CD14-positive monocyte (primary cell): ENCODE results near the gene AOAH. TPM values are rescaled to one million over a fixed set of nuclear protein-coding genes. Genes with fewer than 3 reads are reported as not detected.

Source experiments
- DNase-seq, 3 donors: peaks; one replicate each; pipeline ENCODE4 v3.0.0-alpha.2; 2011 to 2022
- H2AFZ ChIP-seq: 2 replicates; pipeline ENCODE4 v1.6.0; 2012; ENCODE audit warnings: mild to moderate bottlenecking, low read depth, low read length, inconsistent platforms; ENCODE audit not compliant: insufficient read depth, poor library complexity, severe bottlenecking
- H3K27ac ChIP-seq, 2 donors: 1 replicate in 1 of 2; 2 replicates in 1 of 2; pipeline ENCODE4 v1.5.1; 2012 to 2013; ENCODE audit warnings: low read length in 2 of 2, control low read depth in 1 of 2, inconsistent platforms in 1 of 2, low read depth in 1 of 2, mild to moderate bottlenecking in 1 of 2
- H3K27me3 ChIP-seq, 2 donors: one replicate each; pipeline versions ENCODE4 v1.6.0 to v1.6.1; 2011 to 2013; ENCODE audit warnings: low read length in 2 of 2; ENCODE audit not compliant: control insufficient read depth in 2 of 2, insufficient read depth in 2 of 2
- H3K36me3 ChIP-seq, 2 donors: replicated peaks in 1 of 2; 1 replicate in 1 of 2; 2 replicates in 1 of 2; pipeline versions ENCODE4 v1.5.1 to v1.6.1; 2012 to 2013; ENCODE audit warnings: low read length in 2 of 2, control low read depth in 1 of 2, inconsistent platforms in 1 of 2, mild to moderate bottlenecking in 1 of 2; ENCODE audit not compliant: insufficient read depth in 2 of 2, control insufficient read depth in 1 of 2
- H3K4me1 ChIP-seq, 2 donors: 1 replicate in 1 of 2; 2 replicates in 1 of 2; pipeline versions ENCODE4 v1.5.1 to v1.6.1; 2012 to 2013; ENCODE audit warnings: low read length in 2 of 2, control low read depth in 1 of 2, inconsistent platforms in 1 of 2, mild to moderate bottlenecking in 1 of 2, moderate library complexity in 1 of 2; ENCODE audit not compliant: insufficient read depth in 2 of 2, control insufficient read depth in 1 of 2
- H3K4me2 ChIP-seq: replicated peaks from 2 replicates; pipeline ENCODE3; 2012; ENCODE audit warnings: low read length, moderate library complexity, mild to moderate bottlenecking; ENCODE audit not compliant: poor library complexity, severe bottlenecking; ENCODE audit errors: extremely low read depth
- H3K4me3 ChIP-seq, 3 experiments: fragments of 200-600 bp in 1 of 3; sonication (generic) in 1 of 3; replicated peaks in 1 of 3; 1 replicate in 2 of 3; 2 replicates in 1 of 3; pipeline ENCODE4 v1.5.1; 2011 to 2013; ENCODE audit warnings: low read length in 3 of 3, mild to moderate bottlenecking in 3 of 3, control low read depth in 2 of 3, low read depth in 2 of 3, inconsistent platforms in 1 of 3, moderate library complexity in 1 of 3
- H3K79me2 ChIP-seq: 2 replicates; pipeline ENCODE4 v1.6.0; 2012; ENCODE audit warnings: mild to moderate bottlenecking, control low read depth, inconsistent platforms, low read length, moderate library complexity; ENCODE audit not compliant: insufficient read depth
- H3K9ac ChIP-seq: 2 replicates; pipeline ENCODE4 v1.6.0; 2017; ENCODE audit warnings: low read length, mild to moderate bottlenecking; ENCODE audit not compliant: insufficient read depth, poor library complexity, severe bottlenecking
- H3K9me3 ChIP-seq, 2 donors: replicated peaks in 1 of 2; 1 replicate in 1 of 2; 2 replicates in 1 of 2; pipeline versions ENCODE4 v1.5.1 to v1.6.1; 2012 to 2013; ENCODE audit warnings: low read length in 2 of 2, control low read depth in 1 of 2; ENCODE audit not compliant: control insufficient read depth in 1 of 2, insufficient read depth in 1 of 2
- H4K20me1 ChIP-seq: 2 replicates; pipeline ENCODE4 v1.6.0; 2012; ENCODE audit warnings: mild to moderate bottlenecking, low read length, control low read depth, moderate library complexity; ENCODE audit not compliant: insufficient read depth
- H3K27ac Mint-ChIP-seq, 7 donors: one replicate each; pipeline ENCODE4 v1.8.0; 2020; ENCODE audit warnings: mild to moderate bottlenecking in 7 of 7, mixed read lengths in 7 of 7, moderate library complexity in 6 of 7, inconsistent platforms in 2 of 7
- H3K27me3 Mint-ChIP-seq, 3 donors: one replicate each; pipeline ENCODE4 v1.8.0; 2021 to 2022; ENCODE audit warnings: low read depth in 3 of 3, mild to moderate bottlenecking in 3 of 3, mixed read lengths in 3 of 3, moderate library complexity in 3 of 3, inconsistent platforms in 1 of 3
- H3K36me3 Mint-ChIP-seq, 2 donors: one replicate each; pipeline ENCODE4 v1.8.0; 2020; ENCODE audit warnings: mixed read lengths in 2 of 2, inconsistent platforms in 1 of 2, mild to moderate bottlenecking in 1 of 2
- H3K4me1 Mint-ChIP-seq: one replicate; pipeline ENCODE4 v1.8.0; 2020; ENCODE audit warnings: mild to moderate bottlenecking, mixed read lengths
- H3K4me3 Mint-ChIP-seq, 2 donors: one replicate each; pipeline ENCODE4 v1.8.0; 2020; ENCODE audit warnings: mild to moderate bottlenecking in 2 of 2, mixed read lengths in 2 of 2, moderate library complexity in 1 of 2
- H3K9me3 Mint-ChIP-seq, 7 donors: one replicate each; pipeline ENCODE4 v1.8.0; 2020 to 2022; ENCODE audit warnings: mixed read lengths in 7 of 7, mild to moderate bottlenecking in 6 of 7, moderate library complexity in 6 of 7, inconsistent platforms in 2 of 7
- WGBS: methylation state at CpG from one replicate; pipeline ENCODE4 v1.1.5; 2013; ENCODE audit warnings: missing lambda C conversion rate; ENCODE audit not compliant: insufficient coverage; 5-methylcytosine and 5-hydroxymethylcytosine counted together
- intact Hi-C, 2 donors: fragments of 100-400 bp; cut with micrococcal nuclease; formaldehyde crosslinking; loops; one replicate each; pipeline versions ENCODE4 v1.15.0 to v1.15.1; 2023
- polyA plus RNA-seq, 3 donors: library from polyadenylated mRNA; depleted of rRNA in 1 of 3; unstranded in 2 of 3; stranded (reverse) in 1 of 3; fragments of 300-500 nt in 2 of 3; fragments of >200 nt in 1 of 3; fragmentation: Illumina TruSeq in 2 of 3; gene quantifications; 1 replicate in 2 of 3; 2 replicates in 1 of 3; pipeline ENCODE4 v1.2.3, GENCODE V29; 2012 to 2021
- TF ChIP-seq, protein P1 (sequence below): fragments of 200-600 bp; IDR thresholded peaks from one replicate; pipeline ENCODE4 v1.8.0; 2022; ENCODE audit warnings: antibody characterized with exemption, mild to moderate bottlenecking

The AOAH gene
- polyA plus RNA-seq, 3 donors = 305 to 467 (median 349) TPM

DNA sequence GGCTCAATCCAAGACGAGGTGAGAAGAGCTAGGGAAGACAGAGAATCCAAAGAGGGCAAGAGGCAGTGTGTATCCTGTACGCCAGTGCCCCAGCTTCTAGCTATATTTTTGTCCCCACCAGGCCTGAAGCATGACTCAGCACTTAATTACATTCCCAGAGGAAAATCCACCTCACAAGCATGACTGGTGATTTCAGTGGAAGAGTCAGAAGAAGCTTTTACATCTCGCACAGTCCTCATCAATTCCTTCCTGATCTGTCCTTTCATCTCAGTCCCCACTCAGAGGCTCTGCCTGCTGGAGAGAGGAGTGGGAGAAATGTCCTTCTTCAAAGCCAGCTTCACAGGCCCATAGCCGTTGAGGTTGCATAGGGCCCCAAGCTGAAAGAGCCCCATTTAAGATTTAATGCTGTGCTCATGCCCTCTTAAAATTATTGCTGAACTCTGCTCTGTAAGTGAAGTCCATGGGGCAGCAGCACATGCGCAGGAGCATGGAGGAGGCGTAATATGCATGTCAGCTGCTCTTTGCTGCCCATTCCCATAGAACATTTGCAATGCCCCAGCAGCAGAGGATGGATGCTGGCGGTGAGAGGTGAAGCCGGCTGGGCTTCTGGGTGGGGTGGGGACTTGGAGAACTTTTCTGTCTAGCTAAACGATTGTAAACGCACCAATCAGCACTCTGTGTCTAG lies 39.0 kb upstream of the AOAH start:
- no peak overlapping the region for H3K4me2 ChIP-seq
- peaks cover 0 to 9% (median 0%) of the 10 kb centered on the region in 7 donors for H3K9me3 Mint-ChIP-seq
- H3K9ac ChIP-seq = no peak overlapping the region
- no peak overlapping the region for H3K4me3 Mint-ChIP-seq
- H3K36me3 ChIP-seq = no peaks in the 10 kb centered on the region
- H3K27me3 ChIP-seq = no peaks in the 10 kb centered on the region
- no peak overlapping the region for H2AFZ ChIP-seq
- WGBS = 97% methylated on average over 5 of the region's 10 CpGs
- peaks cover 20% of the 10 kb centered on the region for H3K4me1 Mint-ChIP-seq
- H3K36me3 Mint-ChIP-seq = no peaks in the 10 kb centered on the region
- H3K4me1 ChIP-seq = peaks cover 5 to 9% of the 10 kb centered on the region in 2 donors
- TF ChIP-seq, protein P1, sequence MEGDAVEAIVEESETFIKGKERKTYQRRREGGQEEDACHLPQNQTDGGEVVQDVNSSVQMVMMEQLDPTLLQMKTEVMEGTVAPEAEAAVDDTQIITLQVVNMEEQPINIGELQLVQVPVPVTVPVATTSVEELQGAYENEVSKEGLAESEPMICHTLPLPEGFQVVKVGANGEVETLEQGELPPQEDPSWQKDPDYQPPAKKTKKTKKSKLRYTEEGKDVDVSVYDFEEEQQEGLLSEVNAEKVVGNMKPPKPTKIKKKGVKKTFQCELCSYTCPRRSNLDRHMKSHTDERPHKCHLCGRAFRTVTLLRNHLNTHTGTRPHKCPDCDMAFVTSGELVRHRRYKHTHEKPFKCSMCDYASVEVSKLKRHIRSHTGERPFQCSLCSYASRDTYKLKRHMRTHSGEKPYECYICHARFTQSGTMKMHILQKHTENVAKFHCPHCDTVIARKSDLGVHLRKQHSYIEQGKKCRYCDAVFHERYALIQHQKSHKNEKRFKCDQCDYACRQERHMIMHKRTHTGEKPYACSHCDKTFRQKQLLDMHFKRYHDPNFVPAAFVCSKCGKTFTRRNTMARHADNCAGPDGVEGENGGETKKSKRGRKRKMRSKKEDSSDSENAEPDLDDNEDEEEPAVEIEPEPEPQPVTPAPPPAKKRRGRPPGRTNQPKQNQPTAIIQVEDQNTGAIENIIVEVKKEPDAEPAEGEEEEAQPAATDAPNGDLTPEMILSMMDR = no peak
- no peak for DNase-seq
- H3K9me3 ChIP-seq = no peaks in the 10 kb centered on the region
- no peak overlapping the region for H3K4me3 ChIP-seq
- no peaks in the 10 kb centered on the region for H3K79me2 ChIP-seq
- H3K27me3 Mint-ChIP-seq = peaks cover 0 to 1% (median 0%) of the 10 kb centered on the region in 3 donors
- no peak overlapping the region for H3K27ac ChIP-seq
- no peaks in the 10 kb centered on the region for H4K20me1 ChIP-seq
- intact Hi-C loops = no loop called here
- no peak overlapping the region for H3K27ac Mint-ChIP-seq

DNA sequence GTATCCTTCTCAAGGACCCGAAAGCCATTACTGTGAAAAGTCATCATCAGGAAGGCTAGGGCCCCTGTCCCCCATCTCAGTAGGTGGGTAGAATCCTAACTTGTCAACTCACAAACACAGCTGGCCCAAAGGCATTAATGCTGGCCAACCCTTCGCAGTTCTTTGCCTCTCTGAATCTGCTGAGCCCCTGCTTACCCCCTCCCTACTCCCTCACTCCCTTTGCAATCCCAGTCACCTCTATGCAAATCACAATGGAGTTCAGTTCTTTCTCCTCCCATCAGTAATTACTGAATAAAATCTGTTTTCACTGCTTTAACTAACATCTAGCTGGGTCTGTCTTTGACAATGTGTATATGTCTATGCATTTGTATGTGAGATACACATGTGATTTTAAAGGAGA lies 38.1 kb upstream of the AOAH start:
- H3K4me2 ChIP-seq = no peak overlapping the region
- intact Hi-C loops = no loop called here
- H3K4me3 Mint-ChIP-seq = no peak overlapping the region
- TF ChIP-seq, protein P1 = no peak
- H3K27me3 ChIP-seq = no peaks in the 10 kb centered on the region
- no peak overlapping the region for H2AFZ ChIP-seq
- H3K4me1 ChIP-seq = peaks cover under 1 to 3% of the 10 kb centered on the region in 2 donors
- H3K9ac ChIP-seq = no peak overlapping the region
- peaks cover 0 to 1% (median 0%) of the 10 kb centered on the region in 3 donors for H3K27me3 Mint-ChIP-seq
- H4K20me1 ChIP-seq = no peaks in the 10 kb centered on the region
- no peak overlapping the region for H3K27ac ChIP-seq
- H3K36me3 ChIP-seq = no peaks in the 10 kb centered on the region
- no peaks in the 10 kb centered on the region for H3K79me2 ChIP-seq
- H3K36me3 Mint-ChIP-seq = no peaks in the 10 kb centered on the region
- peaks cover 15% of the 10 kb centered on the region for H3K4me1 Mint-ChIP-seq
- H3K9me3 Mint-ChIP-seq = peaks cover 0 to 9% (median 0%) of the 10 kb centered on the region in 7 donors
- H3K9me3 ChIP-seq = no peaks in the 10 kb centered on the region
- 100% methylated on average over 2 of the region's 2 CpGs for WGBS
- H3K4me3 ChIP-seq = no peak overlapping the region
- no peak overlapping the region for H3K27ac Mint-ChIP-seq
- DNase-seq = no peak
